ENCODE data around the gene LRRC4C. TPM values are rescaled to one million over a fixed set of nuclear protein-coding genes. Genes with fewer than 3 reads are reported as not detected.

Gene LRRC4C
- total RNA-seq, 2 donors from 2014 or later: 2.7 to 2.8 TPM

DNA sequence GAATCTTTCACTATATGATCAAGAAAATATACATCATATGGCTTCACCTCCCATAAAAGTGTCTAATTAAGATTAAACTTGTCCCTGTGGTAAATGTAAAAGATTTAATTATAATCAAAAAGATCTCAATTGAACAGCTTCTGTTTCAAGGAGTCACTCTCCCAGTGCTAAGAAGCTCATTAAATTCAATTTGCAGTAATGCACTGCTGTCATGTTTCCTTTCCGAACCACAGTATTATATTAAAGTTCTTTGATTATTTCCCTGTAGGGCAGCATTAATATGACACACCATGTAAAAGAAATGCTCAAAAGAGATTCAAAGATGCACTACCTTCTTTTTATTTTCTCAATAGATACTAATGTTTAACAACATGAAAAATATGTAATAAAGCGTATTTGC lies 758.4 kb downstream of the LRRC4C start:
- Histone ChIP-seq H3K36me3 (no peaks in the 10 kb centered on the region), H3K27me3 (peaks cover 0 to 3% of the 10 kb centered on the region in 2 donors), H3K4me1 (no peaks in the 10 kb centered on the region), H3K4me3 (no peak overlapping the region), H3K9me3 (no peaks in the 10 kb centered on the region), H3K27ac (no peak overlapping the region)
- DNase-seq (ENCODE audit: low spot score): no peak
- TF ChIP-seq, protein P1, sequence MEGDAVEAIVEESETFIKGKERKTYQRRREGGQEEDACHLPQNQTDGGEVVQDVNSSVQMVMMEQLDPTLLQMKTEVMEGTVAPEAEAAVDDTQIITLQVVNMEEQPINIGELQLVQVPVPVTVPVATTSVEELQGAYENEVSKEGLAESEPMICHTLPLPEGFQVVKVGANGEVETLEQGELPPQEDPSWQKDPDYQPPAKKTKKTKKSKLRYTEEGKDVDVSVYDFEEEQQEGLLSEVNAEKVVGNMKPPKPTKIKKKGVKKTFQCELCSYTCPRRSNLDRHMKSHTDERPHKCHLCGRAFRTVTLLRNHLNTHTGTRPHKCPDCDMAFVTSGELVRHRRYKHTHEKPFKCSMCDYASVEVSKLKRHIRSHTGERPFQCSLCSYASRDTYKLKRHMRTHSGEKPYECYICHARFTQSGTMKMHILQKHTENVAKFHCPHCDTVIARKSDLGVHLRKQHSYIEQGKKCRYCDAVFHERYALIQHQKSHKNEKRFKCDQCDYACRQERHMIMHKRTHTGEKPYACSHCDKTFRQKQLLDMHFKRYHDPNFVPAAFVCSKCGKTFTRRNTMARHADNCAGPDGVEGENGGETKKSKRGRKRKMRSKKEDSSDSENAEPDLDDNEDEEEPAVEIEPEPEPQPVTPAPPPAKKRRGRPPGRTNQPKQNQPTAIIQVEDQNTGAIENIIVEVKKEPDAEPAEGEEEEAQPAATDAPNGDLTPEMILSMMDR (IDR thresholded peaks at IDR 0.05): no peak

GRCh38 chr11:40689823-40690222 lies 769.6 kb downstream of the LRRC4C start:
- H3K9me3 ChIP-seq: no peaks in the 10 kb centered on the region
- H3K4me1 ChIP-seq: no peaks in the 10 kb centered on the region
- no peak overlapping the region for H3K4me3 ChIP-seq
- DNase-seq (ENCODE audit: low spot score): no peak
- no peaks in the 10 kb centered on the region for H3K36me3 ChIP-seq
- TF ChIP-seq, protein P1 (IDR thresholded peaks at IDR 0.05): no peak
- no peak overlapping the region for H3K27ac ChIP-seq
- no peaks in the 10 kb centered on the region for H3K27me3 ChIP-seq

DNA sequence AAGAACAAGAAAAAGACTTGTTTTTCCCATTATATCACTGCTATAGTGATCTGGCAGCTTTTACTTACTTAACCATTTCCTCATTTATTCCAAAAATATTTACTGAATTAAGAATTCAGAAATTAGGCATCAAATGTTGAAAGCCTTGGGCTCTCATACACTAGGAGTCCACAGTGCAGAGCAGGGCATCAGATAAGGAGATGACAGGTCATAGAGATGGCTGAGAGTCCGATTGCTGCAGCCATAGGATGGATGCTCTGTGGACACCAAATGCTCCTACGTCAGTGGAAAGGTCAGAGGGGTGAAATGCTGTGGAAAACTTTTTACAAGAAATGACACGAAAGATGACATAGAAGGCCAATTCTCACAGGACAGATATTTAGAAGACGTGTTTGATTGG lies 771.1 kb downstream of the LRRC4C start:
- H3K27me3 ChIP-seq: no peaks in the 10 kb centered on the region
- H3K27ac ChIP-seq: no peak overlapping the region
- H3K36me3 ChIP-seq: no peaks in the 10 kb centered on the region
- DNase-seq (ENCODE audit: low spot score): no peak
- peaks cover 0 to 7% of the 10 kb centered on the region in 2 donors for H3K9me3 ChIP-seq
- H3K4me1 ChIP-seq: no peaks in the 10 kb centered on the region
- TF ChIP-seq, protein P1 (IDR thresholded peaks at IDR 0.05): no peak
- H3K4me3 ChIP-seq: no peak overlapping the region

DNA sequence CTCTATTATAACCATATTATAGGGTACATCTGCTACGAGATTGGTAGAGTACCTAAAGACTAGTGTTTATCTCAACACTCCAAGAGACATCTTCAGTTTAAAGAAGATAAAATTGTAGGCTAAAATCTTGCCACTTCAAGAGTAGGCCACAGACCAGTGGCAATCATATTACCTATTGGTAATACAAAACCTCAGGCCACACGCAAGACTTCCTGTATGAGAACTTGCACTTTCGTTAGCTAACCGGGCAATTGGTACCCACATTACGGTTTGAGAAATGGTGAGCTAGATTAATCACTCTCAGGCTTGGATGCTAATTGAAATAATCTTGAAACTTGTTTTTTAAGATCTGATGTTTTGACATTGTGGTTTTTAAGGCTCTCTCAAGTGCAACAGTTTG lies 772.7 kb downstream of the LRRC4C start:
- no peaks in the 10 kb centered on the region for H3K36me3 ChIP-seq
- DNase-seq (ENCODE audit: low spot score): no peak
- H3K9me3 ChIP-seq: peaks cover 0 to 7% of the 10 kb centered on the region in 2 donors
- H3K27me3 ChIP-seq: no peaks in the 10 kb centered on the region
- TF ChIP-seq, protein P1 (IDR thresholded peaks at IDR 0.05): no peak
- no peak overlapping the region for H3K27ac ChIP-seq
- no peaks in the 10 kb centered on the region for H3K4me1 ChIP-seq
- no peak overlapping the region for H3K4me3 ChIP-seq

DNA sequence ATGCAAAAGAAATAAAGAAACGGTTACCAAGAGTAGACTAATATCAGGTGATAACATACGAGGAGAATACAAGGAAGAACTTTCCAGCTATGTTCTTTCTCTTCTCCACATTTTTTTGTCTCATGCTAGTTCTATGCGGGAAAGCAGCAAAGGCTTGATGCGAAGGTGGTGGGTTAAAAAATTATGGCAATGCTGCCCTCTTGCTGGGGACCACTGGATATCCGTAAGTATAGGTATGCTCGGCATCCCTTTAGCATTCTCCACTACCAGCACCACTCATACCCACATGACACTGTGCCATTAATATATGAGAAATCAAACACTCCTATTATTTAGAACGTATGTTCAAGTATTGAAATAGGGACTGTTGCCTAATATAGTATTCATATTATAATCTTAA lies 776.4 kb downstream of the LRRC4C start:
- Histone ChIP-seq H3K4me3 (no peak overlapping the region), H3K27ac (no peak overlapping the region), H3K9me3 (peaks cover 0 to 7% of the 10 kb centered on the region in 2 donors), H3K36me3 (no peaks in the 10 kb centered on the region), H3K27me3 (no peaks in the 10 kb centered on the region), H3K4me1 (no peaks in the 10 kb centered on the region)
- TF ChIP-seq, protein P1 (IDR thresholded peaks at IDR 0.05): no peak
- no peak for DNase-seq (ENCODE audit: low spot score)

- H3K9me3 ChIP-seq: peaks cover 0 to 7% of the 10 kb centered on the region in 2 donors
- H3K36me3 ChIP-seq: no peaks in the 10 kb centered on the region
- DNase-seq (ENCODE audit: low spot score): no peak
- no peak overlapping the region for H3K4me3 ChIP-seq
- H3K27me3 ChIP-seq: no peaks in the 10 kb centered on the region
- TF ChIP-seq, protein P1 (IDR thresholded peaks at IDR 0.05): no peak
- H3K4me1 ChIP-seq: no peaks in the 10 kb centered on the region
- H3K27ac ChIP-seq: no peak overlapping the region
Measured at GRCh38 chr11:40679276-40679675, 780.2 kb downstream of the LRRC4C start.

All from right atrium auricular region (tissue), 2 donors.